ENCODE measurements around the gene MKRN2OS. TPM values are rescaled to one million over a fixed set of nuclear protein-coding genes. Genes with fewer than 3 reads are reported as not detected.

The MKRN2OS gene
- total RNA-seq, 1 experiment from 2014 or later, result not detected

DNA sequence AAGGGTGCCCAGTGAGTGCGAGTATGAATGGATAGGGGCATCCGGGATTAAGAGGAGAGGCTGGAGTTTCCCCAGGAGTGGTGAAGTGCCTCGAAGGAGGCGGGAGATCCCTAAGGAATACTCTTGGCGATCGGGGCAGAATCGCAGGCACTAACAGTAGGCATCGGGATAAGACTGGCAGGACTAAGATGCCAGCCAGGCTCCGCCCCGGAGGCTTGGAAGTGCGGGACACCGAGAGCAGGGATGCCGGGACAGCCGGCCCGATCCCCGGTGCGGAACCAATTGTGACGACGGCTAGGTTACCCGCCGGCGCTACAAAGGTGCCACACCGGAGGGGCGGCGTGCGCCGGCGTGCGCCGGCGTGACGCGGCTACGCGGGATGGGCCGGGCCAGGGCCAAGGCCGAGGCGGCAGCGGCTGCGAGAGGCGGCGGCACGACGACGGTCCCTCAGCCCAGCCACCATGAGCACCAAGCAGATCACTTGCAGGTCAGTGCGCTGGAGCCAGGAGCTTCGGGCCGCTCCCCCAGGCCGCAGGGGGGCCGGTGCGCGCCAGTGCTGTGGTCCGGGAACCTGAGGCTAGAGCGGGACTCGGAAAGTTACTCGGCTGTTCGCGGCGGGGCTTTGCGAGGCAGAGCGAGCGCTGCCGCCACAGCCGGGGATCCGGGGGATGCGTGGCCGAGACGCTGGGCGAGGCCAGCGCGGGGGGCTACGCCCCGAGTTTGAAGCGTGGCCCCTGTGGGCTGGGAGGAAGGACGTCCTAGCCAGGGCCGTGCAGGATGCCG is 11.6 kb upstream of the MKRN2OS start, which contains the start of gene MKRN2:
TSS of gene MKRN2 (plus strand) at position 398 of the 783 bp plus-strand sequence. CDS start at position 462, 64 bp downstream.
- CTCF ChIA-PET, result no interaction called here

More for the DNA sequence above, 11.6 kb upstream of the MKRN2OS start, which contains the start of gene MKRN2:
- ChIA-PET RAD21 (ENCODE audit: low non-redundant PET in 1 of 2, low total read pairs in 2 of 2, uncharacterized antibody in 2 of 2, unreplicated experiment in 2 of 2) (no interaction called here), POLR2A (interaction anchor here (0.6 kb wide), 1 partner anchor 11 kb away, joined by 3 read pairs; no protein-coding TSS in a partner anchor)
- Histone ChIP-seq H3K9ac (ENCODE audit: low read length) (peak within 1 kb of the TSS; percentile 95), H4K20me1 (ENCODE audit: insufficient read depth) (peaks cover 6% of the 10 kb centered on the region; the same call in 1 of the 2 replicates), H3K9me2 (ENCODE audit: insufficient read depth) (no peaks in the 10 kb centered on the region), H3K4me2 (ENCODE audit: low read length) (peak within 1 kb of the TSS; percentile 85), H3K9me3 (ENCODE audit: control insufficient read depth in 1 of 2, insufficient read depth in 1 of 2, low read depth in 1 of 2, low read length in 2 of 2) (no peaks in the 10 kb centered on the region), H3K79me2 (ENCODE audit: insufficient read depth, low read length) (peaks cover 50% of the 10 kb centered on the region), H2AFZ (ENCODE audit: low read depth, low read length, poor library complexity, severe bottlenecking) (peak within 1 kb of the TSS; percentile 96), H3K36me3 (ENCODE audit: control insufficient read depth in 1 of 2, insufficient read depth in 2 of 2, low read length in 2 of 2) (no peaks in the 10 kb centered on the region), H3K27ac (ENCODE audit: low read depth, low read length) (peak within 1 kb of the TSS; percentile 77), H3K4me1 (ENCODE audit: control insufficient read depth in 1 of 2, insufficient read depth in 2 of 2, low read length in 2 of 2) (peaks cover 3 to 20% of the 10 kb centered on the region in 2 experiments; a peak in 3 of 4 replicates), H3K27me3 (ENCODE audit: insufficient read depth, low read length) (no peaks in the 10 kb centered on the region), H3K4me3 (replicated peaks in 1 of 2; ENCODE audit: low read depth in 1 of 2, low read length in 2 of 2) (peak within 1 kb of the TSS; percentile 86 to 95)
- ATAC-seq, result peak; percentile 96
- peak; percentile 71 for DNase-seq (ENCODE audit: low read depth, low spot score)
- intact Hi-C loops (cut with micrococcal nuclease), result loop anchor here (5.0 kb wide), 1 partner anchor 105 kb away; the partner anchor contains the start of gene RAF1
- BruUV-seq (replicated peaks), result no TSS peak
- TF ChIP-seq ZNF274 (IDR thresholded peaks at IDR 0.05; ENCODE audit: low read depth, low read length), result no peak
- TF ChIP-seq, protein P1, sequence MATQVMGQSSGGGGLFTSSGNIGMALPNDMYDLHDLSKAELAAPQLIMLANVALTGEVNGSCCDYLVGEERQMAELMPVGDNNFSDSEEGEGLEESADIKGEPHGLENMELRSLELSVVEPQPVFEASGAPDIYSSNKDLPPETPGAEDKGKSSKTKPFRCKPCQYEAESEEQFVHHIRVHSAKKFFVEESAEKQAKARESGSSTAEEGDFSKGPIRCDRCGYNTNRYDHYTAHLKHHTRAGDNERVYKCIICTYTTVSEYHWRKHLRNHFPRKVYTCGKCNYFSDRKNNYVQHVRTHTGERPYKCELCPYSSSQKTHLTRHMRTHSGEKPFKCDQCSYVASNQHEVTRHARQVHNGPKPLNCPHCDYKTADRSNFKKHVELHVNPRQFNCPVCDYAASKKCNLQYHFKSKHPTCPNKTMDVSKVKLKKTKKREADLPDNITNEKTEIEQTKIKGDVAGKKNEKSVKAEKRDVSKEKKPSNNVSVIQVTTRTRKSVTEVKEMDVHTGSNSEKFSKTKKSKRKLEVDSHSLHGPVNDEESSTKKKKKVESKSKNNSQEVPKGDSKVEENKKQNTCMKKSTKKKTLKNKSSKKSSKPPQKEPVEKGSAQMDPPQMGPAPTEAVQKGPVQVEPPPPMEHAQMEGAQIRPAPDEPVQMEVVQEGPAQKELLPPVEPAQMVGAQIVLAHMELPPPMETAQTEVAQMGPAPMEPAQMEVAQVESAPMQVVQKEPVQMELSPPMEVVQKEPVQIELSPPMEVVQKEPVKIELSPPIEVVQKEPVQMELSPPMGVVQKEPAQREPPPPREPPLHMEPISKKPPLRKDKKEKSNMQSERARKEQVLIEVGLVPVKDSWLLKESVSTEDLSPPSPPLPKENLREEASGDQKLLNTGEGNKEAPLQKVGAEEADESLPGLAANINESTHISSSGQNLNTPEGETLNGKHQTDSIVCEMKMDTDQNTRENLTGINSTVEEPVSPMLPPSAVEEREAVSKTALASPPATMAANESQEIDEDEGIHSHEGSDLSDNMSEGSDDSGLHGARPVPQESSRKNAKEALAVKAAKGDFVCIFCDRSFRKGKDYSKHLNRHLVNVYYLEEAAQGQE (IDR thresholded peaks at IDR 0.05; ENCODE audit: low read depth), result no peak
- TF ChIP-seq YY1 (IDR thresholded peaks at IDR 0.05; ENCODE audit: extremely low read depth, insufficient replicate concordance, low read depth, low read length), result peak; percentile 88
- TF ChIP-seq POLR2AphosphoS5 (IDR thresholded peaks at IDR 0.05; ENCODE audit: low read depth, low read length), result peak; percentile 100
- peak; percentile 96 for TF ChIP-seq POLR2A (IDR thresholded peaks at IDR 0.05; ENCODE audit: borderline replicate concordance, extremely low read depth, insufficient read depth, insufficient read length)
- peak; percentile 80 for TF ChIP-seq SP1 (IDR thresholded peaks at IDR 0.05; ENCODE audit: low read depth)
- peak; percentile 87 for TF ChIP-seq ZFX (IDR thresholded peaks at IDR 0.05)
- no peak for TF ChIP-seq JUND (IDR thresholded peaks at IDR 0.05)
- TF ChIP-seq CBX3 (IDR thresholded peaks at IDR 0.05; ENCODE audit: low read depth), result peak; percentile 95
- TF ChIP-seq TCF7L2 (IDR thresholded peaks at IDR 0.05; ENCODE audit: borderline replicate concordance, extremely low read depth, insufficient read depth, insufficient read length), result peak; percentile 79
- TF ChIP-seq SRF (IDR thresholded peaks at IDR 0.05; ENCODE audit: low read depth), result no peak; the same call in 1 of the 2 replicates
- TF ChIP-seq, protein P2, sequence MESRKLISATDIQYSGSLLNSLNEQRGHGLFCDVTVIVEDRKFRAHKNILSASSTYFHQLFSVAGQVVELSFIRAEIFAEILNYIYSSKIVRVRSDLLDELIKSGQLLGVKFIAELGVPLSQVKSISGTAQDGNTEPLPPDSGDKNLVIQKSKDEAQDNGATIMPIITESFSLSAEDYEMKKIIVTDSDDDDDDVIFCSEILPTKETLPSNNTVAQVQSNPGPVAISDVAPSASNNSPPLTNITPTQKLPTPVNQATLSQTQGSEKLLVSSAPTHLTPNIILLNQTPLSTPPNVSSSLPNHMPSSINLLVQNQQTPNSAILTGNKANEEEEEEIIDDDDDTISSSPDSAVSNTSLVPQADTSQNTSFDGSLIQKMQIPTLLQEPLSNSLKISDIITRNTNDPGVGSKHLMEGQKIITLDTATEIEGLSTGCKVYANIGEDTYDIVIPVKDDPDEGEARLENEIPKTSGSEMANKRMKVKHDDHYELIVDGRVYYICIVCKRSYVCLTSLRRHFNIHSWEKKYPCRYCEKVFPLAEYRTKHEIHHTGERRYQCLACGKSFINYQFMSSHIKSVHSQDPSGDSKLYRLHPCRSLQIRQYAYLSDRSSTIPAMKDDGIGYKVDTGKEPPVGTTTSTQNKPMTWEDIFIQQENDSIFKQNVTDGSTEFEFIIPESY (IDR thresholded peaks at IDR 0.05; ENCODE audit: extremely low read depth, insufficient replicate concordance, low read length), result peak; percentile 53
- TF ChIP-seq EZH2 (IDR thresholded peaks at IDR 0.05), result no peak
- TF ChIP-seq SIN3A (IDR thresholded peaks at IDR 0.05; ENCODE audit: low read depth), result peak; percentile 95
- TF ChIP-seq FOSL1 (IDR thresholded peaks at IDR 0.05; ENCODE audit: low read depth), result peak; percentile 7; the same call in 1 of the 2 replicates
- TF ChIP-seq CEBPB (IDR thresholded peaks at IDR 0.05; ENCODE audit: low read depth), result no peak
- TF ChIP-seq, protein P3, sequence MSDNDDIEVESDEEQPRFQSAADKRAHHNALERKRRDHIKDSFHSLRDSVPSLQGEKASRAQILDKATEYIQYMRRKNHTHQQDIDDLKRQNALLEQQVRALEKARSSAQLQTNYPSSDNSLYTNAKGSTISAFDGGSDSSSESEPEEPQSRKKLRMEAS (IDR thresholded peaks at IDR 0.05), result peak; percentile 88
